HFF-Myc (cell line): ENCODE measurements around the gene GTSE1.

Experiments used
- DNase-seq: peaks from one replicate; pipeline ENCODE4 v3.0.0-alpha.2; 2011; ENCODE audit warnings: low read depth; ENCODE audit errors: extremely low read depth
- H3K4me3 ChIP-seq: replicated peaks from 2 replicates; pipeline ENCODE4 v1.5.1; 2011; ENCODE audit warnings: low read depth, mild to moderate bottlenecking, control low read depth, low read length
- TF ChIP-seq, protein P1 (sequence below): IDR thresholded peaks from 2 replicates; pipeline ENCODE4 v1.5.1; 2012; ENCODE audit warnings: mild to moderate bottlenecking, low read depth, low read length, control low read depth; ENCODE audit errors: missing control alignments

GTSE1 gene

DNA sequence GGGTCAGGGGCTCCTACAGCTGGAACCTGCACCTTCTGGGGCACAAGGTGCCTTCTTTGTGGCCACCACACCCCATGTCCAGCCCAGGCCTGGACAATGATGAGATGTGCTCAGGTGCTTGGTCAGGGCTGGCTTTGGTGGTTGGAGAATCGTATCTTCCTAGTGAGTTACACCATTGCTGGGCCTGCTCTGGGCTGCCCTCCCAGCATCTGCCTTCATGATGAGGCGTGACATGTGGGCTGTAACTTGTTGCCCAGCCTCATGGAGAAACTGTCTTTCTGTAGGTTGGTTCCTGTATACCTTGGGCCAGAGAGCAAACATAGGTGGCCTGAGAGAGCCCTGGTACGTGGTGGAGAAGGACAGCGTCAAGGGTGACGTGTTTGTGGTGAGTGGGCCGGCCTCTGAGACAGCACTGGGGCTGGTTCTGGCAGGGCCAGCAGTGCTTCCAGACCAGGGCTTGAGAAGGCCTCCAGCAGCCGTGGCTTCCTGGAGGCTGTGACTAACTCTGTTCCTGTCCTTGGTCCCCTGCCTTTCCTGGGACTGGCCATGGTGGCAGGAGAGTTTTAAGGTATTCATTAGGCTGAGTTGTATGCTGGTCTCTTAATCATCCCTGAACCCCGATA is 56.9 kb downstream of the GTSE1 start:
- DNase-seq: no peak
- H3K4me3 ChIP-seq: no peak overlapping the region
- TF ChIP-seq, protein P1, sequence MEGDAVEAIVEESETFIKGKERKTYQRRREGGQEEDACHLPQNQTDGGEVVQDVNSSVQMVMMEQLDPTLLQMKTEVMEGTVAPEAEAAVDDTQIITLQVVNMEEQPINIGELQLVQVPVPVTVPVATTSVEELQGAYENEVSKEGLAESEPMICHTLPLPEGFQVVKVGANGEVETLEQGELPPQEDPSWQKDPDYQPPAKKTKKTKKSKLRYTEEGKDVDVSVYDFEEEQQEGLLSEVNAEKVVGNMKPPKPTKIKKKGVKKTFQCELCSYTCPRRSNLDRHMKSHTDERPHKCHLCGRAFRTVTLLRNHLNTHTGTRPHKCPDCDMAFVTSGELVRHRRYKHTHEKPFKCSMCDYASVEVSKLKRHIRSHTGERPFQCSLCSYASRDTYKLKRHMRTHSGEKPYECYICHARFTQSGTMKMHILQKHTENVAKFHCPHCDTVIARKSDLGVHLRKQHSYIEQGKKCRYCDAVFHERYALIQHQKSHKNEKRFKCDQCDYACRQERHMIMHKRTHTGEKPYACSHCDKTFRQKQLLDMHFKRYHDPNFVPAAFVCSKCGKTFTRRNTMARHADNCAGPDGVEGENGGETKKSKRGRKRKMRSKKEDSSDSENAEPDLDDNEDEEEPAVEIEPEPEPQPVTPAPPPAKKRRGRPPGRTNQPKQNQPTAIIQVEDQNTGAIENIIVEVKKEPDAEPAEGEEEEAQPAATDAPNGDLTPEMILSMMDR: no peak

DNA sequence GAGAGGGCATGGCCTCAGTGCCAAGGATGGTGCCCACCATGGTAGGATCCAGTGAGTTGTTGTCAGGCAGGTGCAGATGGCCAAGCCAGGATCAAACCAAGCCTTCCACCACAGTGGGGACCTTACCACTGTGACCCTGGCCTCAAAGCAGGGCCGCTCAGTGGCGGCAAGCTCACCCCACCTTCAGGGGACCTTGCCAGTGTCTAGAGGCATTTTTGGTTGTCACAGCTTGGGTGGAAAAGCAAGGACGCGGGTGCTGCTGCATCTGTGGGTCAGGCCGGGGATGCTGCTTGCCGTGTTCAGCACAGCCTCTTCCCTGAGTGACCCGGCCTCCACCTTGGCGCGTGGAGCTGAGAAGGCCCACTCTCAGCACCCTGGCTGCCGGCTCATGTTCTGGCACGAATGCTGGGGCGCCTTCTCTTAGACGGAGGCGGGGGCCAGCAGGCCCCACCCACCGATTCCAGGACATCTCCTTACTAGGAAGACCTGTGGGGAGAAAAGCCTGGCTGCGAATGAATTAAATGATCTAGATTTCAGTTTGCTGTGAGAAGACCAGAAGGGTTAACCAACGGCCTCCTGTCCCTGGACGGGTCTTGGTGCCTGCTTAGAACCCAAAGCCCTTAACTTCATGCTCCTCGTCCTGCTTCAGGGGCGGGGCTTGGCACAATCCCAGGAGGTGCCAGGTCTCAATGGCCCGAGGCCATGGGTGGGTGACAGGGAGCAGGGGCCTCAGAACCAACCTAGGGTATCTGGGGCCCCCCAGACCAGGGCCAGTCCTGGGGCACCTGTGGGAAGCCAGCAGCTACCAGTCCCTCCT is 57.7 kb downstream of the GTSE1 start:
- DNase-seq: no peak
- H3K4me3 ChIP-seq: no peak overlapping the region
- TF ChIP-seq, protein P1: no peak

DNA sequence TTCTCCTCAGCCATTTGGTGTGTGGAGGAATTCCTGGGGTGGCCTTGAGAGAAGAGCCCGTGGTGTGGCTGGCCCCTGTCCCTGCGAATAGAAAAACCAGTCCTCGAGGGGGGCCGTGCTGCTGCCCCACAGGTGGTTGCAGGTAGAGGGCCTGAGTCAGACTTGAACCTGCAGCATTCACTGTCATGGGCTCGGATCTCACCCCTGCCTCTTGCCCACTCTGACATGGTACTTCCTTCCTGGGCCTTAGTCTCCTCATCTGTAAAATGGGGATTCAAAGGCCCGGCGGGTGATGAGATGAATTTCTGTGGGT is 58.3 kb downstream of the GTSE1 start:
- TF ChIP-seq, protein P1: no peak
- DNase-seq: no peak
- H3K4me3 ChIP-seq: no peak overlapping the region

DNA sequence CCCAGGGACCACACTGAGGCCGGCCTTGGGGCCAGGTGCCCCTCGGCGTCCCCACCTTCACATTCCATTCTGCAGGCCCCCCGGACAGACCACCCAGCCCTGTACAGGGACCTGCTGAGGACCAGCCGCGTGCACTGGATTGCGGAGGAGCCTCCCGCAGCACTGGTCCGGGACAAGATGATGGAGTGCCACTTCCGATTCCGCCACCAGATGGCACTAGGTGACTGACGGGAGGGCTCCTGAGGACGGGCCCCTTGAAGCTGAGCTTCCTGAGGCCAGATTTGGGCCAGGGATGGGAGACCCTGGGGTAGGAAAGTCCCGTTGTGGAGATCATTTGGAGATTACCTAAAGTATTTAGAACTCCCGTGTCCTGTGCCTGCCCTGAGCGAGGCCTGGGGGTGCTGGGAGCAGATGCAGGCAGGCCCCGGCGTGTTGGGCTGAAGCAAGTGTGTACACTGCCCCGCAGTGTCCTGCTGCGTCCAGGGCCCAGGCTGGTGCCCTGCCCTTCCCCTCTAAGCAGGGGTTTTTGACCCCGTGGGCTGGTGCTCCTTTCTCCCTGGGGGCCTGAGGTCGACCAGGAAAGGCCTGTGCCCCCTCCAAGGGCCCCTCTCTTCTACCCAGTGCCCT is 58.8 kb downstream of the GTSE1 start:
- DNase-seq: peak; percentile 26
- TF ChIP-seq, protein P1: peak; percentile 87
- H3K4me3 ChIP-seq: no peak overlapping the region

DNA sequence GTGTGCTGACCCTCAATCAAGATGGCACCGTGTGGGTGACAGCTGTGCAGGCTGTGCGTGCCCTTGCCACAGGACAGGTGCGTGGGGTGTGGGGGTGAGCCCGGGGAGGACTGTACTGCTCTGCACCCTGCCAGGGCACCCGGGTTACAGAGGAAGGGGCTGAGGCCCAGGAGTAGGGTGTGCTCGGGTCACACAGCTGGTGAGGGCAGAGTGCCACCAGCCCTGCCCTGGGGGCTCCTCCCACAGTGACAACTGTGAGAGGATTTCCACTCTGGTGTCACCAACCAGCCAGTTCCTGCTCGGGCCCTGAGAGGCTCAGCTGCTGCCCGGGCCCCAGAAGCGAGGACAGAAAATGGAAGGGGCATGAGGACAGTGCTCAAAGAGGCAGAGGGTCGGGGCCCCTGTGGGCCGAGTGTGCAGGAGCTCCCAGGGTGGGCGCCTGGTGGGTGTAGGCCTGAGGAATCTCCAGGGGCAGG is 59.4 kb downstream of the GTSE1 start:
- H3K4me3 ChIP-seq: no peak overlapping the region
- DNase-seq: no peak
- TF ChIP-seq, protein P1: no peak

DNA sequence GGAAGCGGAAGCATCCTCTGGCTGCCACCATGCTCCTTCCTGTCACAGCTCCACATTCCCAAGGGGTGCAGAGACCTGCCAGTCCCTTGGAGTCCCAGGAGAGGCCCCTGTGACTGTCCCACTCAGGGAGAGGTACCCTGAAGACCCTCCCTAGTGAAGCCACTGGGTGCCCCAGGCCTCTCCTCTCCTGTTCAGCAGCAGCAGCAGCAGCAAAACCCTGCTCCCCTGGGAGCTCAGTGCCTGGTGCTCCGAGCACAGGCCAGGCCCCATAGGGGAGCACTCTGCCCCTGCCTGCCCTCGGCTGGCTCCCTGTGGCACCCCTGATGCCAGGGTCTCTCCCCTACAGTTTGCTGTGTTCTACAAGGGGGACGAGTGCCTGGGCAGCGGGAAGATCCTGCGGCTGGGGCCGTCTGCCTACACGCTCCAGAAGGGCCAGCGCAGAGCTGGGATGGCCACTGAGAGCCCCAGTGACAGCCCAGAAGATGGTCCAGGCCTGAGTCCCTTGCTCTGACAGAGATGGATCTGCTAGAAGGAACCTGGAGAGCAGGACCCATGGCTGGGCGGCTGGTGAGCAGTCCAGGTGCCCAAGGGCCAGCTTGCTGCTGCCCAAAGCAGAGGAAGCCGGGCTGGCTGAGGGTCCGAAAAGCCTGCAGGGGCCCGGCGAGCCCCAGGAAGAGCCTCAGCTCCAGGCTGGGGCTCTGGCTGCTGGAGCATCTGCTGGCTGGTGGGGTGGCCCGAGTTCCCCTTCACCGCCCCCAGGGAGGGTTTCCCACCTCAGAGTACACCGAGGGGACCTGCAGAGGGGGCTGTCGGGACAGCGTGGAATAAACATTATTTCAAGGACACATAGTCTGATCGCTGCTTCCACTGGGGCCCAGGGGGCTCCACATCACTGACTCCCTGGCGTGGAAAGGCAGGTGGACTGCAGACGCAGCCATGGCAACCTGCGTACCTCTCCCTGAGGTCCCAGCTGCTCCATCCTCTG is 60.1 kb downstream of the GTSE1 start:
- no peak for DNase-seq
- TF ChIP-seq, protein P1: no peak
- no peak overlapping the region for H3K4me3 ChIP-seq
